Colonic mucosa (tissue), 4 donors: ENCODE results near the gene ARID3B. TPM values are rescaled to one million over a fixed set of nuclear protein-coding genes. Genes with fewer than 3 reads are reported as not detected.

Experiments
- DNase-seq: peaks from one replicate; pipeline ENCODE4 v3.0.0-alpha.2; 2020
- H3K27ac ChIP-seq: fragments of 200-600 bp; one replicate; pipeline ENCODE4 v1.8.0; 2021
- H3K27me3 ChIP-seq: fragments of 200-600 bp; one replicate; pipeline ENCODE4 v1.8.0; 2021
- H3K36me3 ChIP-seq: fragments of 200-600 bp; one replicate; pipeline ENCODE4 v1.8.0; 2021
- H3K4me1 ChIP-seq: fragments of 200-600 bp; one replicate; pipeline ENCODE4 v1.8.0; 2021; ENCODE audit warnings: mild to moderate bottlenecking
- H3K4me3 ChIP-seq: fragments of 200-600 bp; one replicate; pipeline ENCODE4 v1.8.0; 2021
- H3K9ac ChIP-seq, 2 donors: one replicate each; pipeline ENCODE4 v1.7.0; 2013; ENCODE audit warnings: control low read depth in 2 of 2, low read depth in 2 of 2, low read length in 2 of 2
- H3K9me3 ChIP-seq: fragments of 200-600 bp; one replicate; pipeline ENCODE4 v1.8.0; 2021
- intact Hi-C: fragments of 100-400 bp; cut with DNase I; formaldehyde crosslinking; loops from one replicate; pipeline ENCODE4 v1.14.1; 2022
- total RNA-seq, 2 donors: library from RNA; stranded (reverse); fragmentation: NEBNext Ultra II Directional in 1 of 2; extraction: Animal tissue kit (Norgen Biotek cat#: 25700) in 1 of 2; gene quantifications; one replicate each; pipeline ENCODE4 v1.2.1, GENCODE V29; 2021
- TF ChIP-seq, protein P1 (sequence below): fragments of 200-600 bp; IDR thresholded peaks from one replicate; pipeline ENCODE4 v1.8.0; 2022; ENCODE audit warnings: antibody characterized with exemption, mild to moderate bottlenecking
- donor health status: healthy.
- donor health status: DM: no; HTN: no; CAD: no.
- donor health status: DM: no; HTN: no; CAD: no.

ARID3B gene
- total RNA-seq, 2 donors from 2014 or later: 8.8 to 9.5 TPM

DNA sequence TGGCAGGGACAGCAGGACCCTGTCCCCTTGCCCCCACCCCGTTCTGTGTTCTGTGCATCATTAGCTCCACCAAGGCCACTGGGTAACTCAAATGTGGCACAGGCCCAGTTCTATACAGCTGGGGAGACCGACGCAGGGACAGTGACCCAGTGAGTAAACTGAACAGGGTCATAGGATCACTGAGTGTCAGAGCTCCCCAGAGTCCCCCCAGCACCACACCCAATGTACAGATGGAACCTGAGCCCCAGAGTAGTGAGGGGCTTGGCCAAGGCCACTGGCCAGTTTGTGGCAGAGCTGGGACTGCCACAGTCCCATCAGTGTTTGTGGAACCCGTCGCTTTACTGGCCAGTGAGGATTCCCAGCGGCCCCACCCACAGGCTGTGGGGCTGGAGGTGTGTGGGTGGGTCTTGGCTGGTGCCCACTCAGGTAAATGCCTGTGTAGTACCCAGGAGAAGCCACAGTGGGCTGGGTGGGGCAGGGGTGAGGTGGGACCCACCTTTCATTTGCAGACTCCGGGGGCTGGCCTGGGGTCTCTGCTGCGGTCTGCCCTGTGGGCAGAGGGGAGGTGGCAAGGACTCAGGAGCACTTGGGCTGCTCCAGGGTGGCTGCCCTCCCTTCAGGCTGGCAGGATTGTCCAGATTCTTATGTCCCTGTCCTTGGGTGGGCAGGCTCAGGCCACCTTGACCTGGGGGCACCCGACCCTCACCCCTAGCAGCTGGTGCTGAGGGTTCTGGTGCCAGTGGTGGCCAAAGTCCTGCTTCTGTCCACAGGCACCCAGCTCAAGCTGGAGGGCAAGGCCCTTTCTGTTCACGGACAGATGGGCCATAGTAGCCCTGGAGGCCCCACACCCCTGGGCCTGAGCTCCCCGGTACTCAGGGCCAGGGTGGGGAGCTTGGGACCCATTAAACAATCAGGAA is 63.0 kb downstream of the ARID3B start:
- Histone ChIP-seq H3K4me1 (no peaks in the 10 kb centered on the region), H3K27ac (no peak overlapping the region), H3K4me3 (no peak overlapping the region), H3K9me3 (no peaks in the 10 kb centered on the region), H3K9ac (no peak overlapping the region), H3K27me3 (no peaks in the 10 kb centered on the region), H3K36me3 (no peaks in the 10 kb centered on the region)
- no peak for DNase-seq
- intact Hi-C loops: no loop called here
- TF ChIP-seq, protein P1, sequence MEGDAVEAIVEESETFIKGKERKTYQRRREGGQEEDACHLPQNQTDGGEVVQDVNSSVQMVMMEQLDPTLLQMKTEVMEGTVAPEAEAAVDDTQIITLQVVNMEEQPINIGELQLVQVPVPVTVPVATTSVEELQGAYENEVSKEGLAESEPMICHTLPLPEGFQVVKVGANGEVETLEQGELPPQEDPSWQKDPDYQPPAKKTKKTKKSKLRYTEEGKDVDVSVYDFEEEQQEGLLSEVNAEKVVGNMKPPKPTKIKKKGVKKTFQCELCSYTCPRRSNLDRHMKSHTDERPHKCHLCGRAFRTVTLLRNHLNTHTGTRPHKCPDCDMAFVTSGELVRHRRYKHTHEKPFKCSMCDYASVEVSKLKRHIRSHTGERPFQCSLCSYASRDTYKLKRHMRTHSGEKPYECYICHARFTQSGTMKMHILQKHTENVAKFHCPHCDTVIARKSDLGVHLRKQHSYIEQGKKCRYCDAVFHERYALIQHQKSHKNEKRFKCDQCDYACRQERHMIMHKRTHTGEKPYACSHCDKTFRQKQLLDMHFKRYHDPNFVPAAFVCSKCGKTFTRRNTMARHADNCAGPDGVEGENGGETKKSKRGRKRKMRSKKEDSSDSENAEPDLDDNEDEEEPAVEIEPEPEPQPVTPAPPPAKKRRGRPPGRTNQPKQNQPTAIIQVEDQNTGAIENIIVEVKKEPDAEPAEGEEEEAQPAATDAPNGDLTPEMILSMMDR: no peak

DNA sequence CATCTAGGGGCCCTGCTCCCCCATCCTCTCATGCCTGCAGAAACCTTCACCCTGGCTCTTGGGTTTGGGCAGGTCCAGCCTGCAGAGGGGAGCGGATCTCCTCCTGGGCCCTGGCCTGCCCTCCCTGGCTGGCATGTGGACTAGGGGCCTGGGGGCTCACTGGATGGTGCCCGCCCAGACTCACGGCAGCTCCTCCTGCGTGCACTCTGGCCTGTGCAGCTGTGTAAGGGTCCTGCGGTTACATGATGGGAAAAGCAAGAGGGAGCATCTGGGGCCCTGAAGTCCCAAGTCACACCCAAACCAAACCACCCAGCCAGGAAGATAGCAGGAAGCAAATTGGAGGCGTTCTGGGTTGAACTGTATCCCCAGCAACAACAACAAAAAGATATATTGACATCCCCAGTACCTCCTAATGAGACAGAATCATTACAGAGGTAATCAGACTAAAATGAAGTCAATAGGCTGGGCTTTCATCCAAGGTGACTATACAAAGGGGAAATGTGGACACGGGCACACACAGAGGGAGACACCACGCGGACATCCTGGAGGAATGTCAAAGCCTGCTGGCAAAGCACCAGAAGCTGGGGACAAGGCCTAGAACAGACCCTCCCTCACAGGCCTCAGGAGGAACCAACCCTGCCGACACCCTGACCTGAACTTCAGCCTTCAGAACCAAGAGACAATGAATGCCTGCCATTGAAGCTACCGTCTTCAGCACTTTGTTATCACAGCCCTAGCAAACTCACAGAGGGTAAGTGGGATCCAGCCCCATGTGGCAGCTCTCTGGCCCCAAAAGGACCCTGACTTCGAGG is 64.2 kb downstream of the ARID3B start:
- Histone ChIP-seq H3K27me3 (no peaks in the 10 kb centered on the region), H3K36me3 (no peaks in the 10 kb centered on the region), H3K4me3 (no peak overlapping the region), H3K4me1 (no peaks in the 10 kb centered on the region), H3K27ac (no peak overlapping the region), H3K9ac (no peak overlapping the region), H3K9me3 (no peaks in the 10 kb centered on the region)
- DNase-seq: no peak
- TF ChIP-seq, protein P1: no peak
- intact Hi-C loops: no loop called here

DNA sequence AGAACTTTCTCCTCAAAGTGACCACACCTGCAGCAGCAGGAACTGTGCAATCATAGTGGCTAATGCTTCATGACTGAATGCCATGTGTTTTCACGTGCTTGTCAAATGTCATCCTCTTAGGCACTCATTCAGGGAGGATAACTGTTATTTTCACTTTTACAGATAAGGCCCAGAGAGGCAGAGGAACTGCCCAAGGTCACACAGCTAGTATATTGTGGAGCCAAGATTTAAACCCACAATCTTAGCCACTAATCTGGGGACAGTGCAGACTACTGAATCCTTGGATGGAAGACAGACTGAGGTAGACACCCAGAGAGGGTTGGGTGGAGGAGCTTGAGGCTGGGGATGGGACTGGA is 64.8 kb downstream of the ARID3B start:
- intact Hi-C loops: no loop called here
- Histone ChIP-seq H3K27ac (no peak overlapping the region), H3K27me3 (no peaks in the 10 kb centered on the region), H3K9me3 (no peaks in the 10 kb centered on the region), H3K9ac (no peak overlapping the region), H3K4me3 (no peak overlapping the region), H3K4me1 (no peaks in the 10 kb centered on the region), H3K36me3 (no peaks in the 10 kb centered on the region)
- TF ChIP-seq, protein P1: no peak
- no peak for DNase-seq

DNA sequence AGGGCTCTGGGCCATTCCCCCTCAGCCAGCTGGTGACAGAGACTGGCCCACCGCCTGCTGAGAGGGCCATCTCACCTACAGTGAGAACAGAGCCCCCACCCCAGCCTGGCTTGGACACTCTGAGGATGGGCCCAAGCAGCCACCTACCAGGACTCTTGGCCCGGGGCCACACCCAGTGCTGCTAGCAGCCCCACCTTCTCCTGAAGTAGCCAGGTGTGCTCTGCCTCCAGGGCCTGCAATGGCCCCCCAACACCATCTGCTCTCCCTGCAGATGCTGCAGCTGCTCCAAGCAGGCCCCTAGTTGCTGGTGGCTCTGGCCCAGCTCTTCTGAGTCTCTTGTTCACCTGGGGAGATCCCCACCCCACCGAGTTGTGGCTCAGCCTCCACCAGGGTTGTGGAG is 67.8 kb downstream of the ARID3B start:
- DNase-seq: no peak
- H3K4me1 ChIP-seq: no peaks in the 10 kb centered on the region
- no peak overlapping the region for H3K4me3 ChIP-seq
- no peaks in the 10 kb centered on the region for H3K36me3 ChIP-seq
- no peaks in the 10 kb centered on the region for H3K9me3 ChIP-seq
- TF ChIP-seq, protein P1: no peak
- H3K27me3 ChIP-seq: no peaks in the 10 kb centered on the region
- no peak overlapping the region for H3K27ac ChIP-seq
- no peak overlapping the region for H3K9ac ChIP-seq
- intact Hi-C loops: no loop called here

DNA sequence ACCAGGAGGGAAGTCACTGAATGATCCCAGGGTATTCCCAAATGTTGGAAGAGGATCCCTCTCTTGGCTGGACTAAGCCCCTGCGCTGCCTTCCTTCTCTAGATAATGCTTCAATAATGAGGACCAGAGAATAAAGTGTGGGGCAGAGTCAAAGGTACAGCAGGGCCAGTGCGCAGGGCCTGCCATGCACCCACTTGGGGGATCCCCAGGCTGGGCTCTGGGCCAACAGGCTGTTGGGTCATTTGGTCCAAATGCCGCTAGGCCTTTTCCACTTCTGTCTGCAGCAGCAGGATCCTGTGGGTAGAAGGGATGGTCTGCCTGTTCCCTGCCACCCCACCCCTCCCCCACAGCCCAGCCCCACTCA is 68.9 kb downstream of the ARID3B start:
- no peak for DNase-seq
- H3K9me3 ChIP-seq: no peaks in the 10 kb centered on the region
- no peak overlapping the region for H3K27ac ChIP-seq
- H3K36me3 ChIP-seq: no peaks in the 10 kb centered on the region
- H3K9ac ChIP-seq: no peak overlapping the region
- TF ChIP-seq, protein P1: no peak
- intact Hi-C loops: loop anchor here (10.0 kb wide), 1 partner anchor 145 kb away; the partner anchor contains the start of gene UBL7
- no peaks in the 10 kb centered on the region for H3K4me1 ChIP-seq
- H3K4me3 ChIP-seq: no peak overlapping the region
- H3K27me3 ChIP-seq: no peaks in the 10 kb centered on the region
